Hypothalamus (tissue), 51 donors: Measurements from ENCODE around the gene TMEM19.

ENCODE experiments used
- DNase-seq, 51 donors: peaks; one replicate each; lab custom pipeline; 2025; lab: John Stamatoyannopoulos, UW

The TMEM19 gene

GRCh38 chr12:71685914-71686657 is at the start of gene TMEM19:
Gene TMEM19 (plus strand): TSS chr12:71686082. CDS start chr12:71686681, 599 bp downstream.
- DNase-seq = peak; percentile 61 to 99 (median 90)

- DNase-seq = peak in 3 of 51 donors; percentile 0 to 52 (median 8)
Observed at GRCh38 chr12:71636704-71637115, 49.2 kb upstream of the TMEM19 start.

GRCh38 chr12:71638499-71638898 is 47.4 kb upstream of the TMEM19 start:
- no peak for DNase-seq

- DNase-seq = peak in 1 of 51 donors; percentile 18
Observed at GRCh38 chr12:71639341-71639760, 46.5 kb upstream of the TMEM19 start.

- DNase-seq = no peak
Observed at GRCh38 chr12:71640316-71640715, 45.6 kb upstream of the TMEM19 start.

GRCh38 chr12:71641390-71641789 is 44.5 kb upstream of the TMEM19 start:
- DNase-seq = no peak

- no peak for DNase-seq
Observed at GRCh38 chr12:71642264-71642663, 43.6 kb upstream of the TMEM19 start.

- no peak for DNase-seq
Observed at GRCh38 chr12:71645268-71645667, 40.6 kb upstream of the TMEM19 start.

GRCh38 chr12:71646512-71646911 is 39.4 kb upstream of the TMEM19 start:
- no peak for DNase-seq

GRCh38 chr12:71648537-71648936 is 37.3 kb upstream of the TMEM19 start:
- no peak for DNase-seq

- DNase-seq = no peak
Observed at GRCh38 chr12:71649401-71649800, 36.5 kb upstream of the TMEM19 start.

- DNase-seq = no peak
Observed at GRCh38 chr12:71652656-71653055, 33.2 kb upstream of the TMEM19 start.

GRCh38 chr12:71653137-71653536 is 32.7 kb upstream of the TMEM19 start:
- DNase-seq = no peak

GRCh38 chr12:71654200-71654599 is 31.7 kb upstream of the TMEM19 start:
- no peak for DNase-seq

GRCh38 chr12:71655495-71655894 is 30.4 kb upstream of the TMEM19 start:
- no peak for DNase-seq

GRCh38 chr12:71655907-71656306 is 30.0 kb upstream of the TMEM19 start:
- no peak for DNase-seq

GRCh38 chr12:71656740-71657139 is 29.1 kb upstream of the TMEM19 start:
- DNase-seq = no peak

- DNase-seq = no peak
Observed at GRCh38 chr12:71661977-71662530, 23.8 kb upstream of the TMEM19 start.

GRCh38 chr12:71662849-71663560 is 22.9 kb upstream of the TMEM19 start:
- DNase-seq = peak in 43 of 51 donors; percentile 20 to 79 (median 52)

- DNase-seq = peak; percentile 56 to 99 (median 94)
Observed at GRCh38 chr12:71663561-71664410, 22.1 kb upstream of the TMEM19 start, which contains the start of the genes THAP2 and ZFC3H1. Gene THAP2 (plus strand): TSS chr12:71664301. CDS start chr12:71664510, 209 bp downstream. Gene ZFC3H1 (minus strand): TSS chr12:71663848. CDS start chr12:71663610, 238 bp downstream.
